22Rv1 (cell line): ENCODE measurements around the gene PLA2R1.

Experiments used
- H3K27ac ChIP-seq: fragments of 450-650 bp; 2 replicates; pipeline ENCODE4 v1.5.1; 2017
- ZFX ChIP-seq: fragments of 450-650 bp; IDR thresholded peaks from 2 replicates; pipeline ENCODE4 v1.6.1; 2017; ENCODE audit warnings: antibody characterized with exemption, borderline replicate concordance
- TF ChIP-seq, protein P1 (sequence below): fragments of 450-650 bp; IDR thresholded peaks from 2 replicates; pipeline ENCODE4 v1.5.1; 2017; ENCODE audit warnings: mild to moderate bottlenecking

PLA2R1 gene

GRCh38 chr2:160062292-160063005 is at the start of gene PLA2R1:
Gene PLA2R1, minus strand, starts transcription at chr2:160062615. Its CDS starts 212 bp downstream, at chr2:160062403.
- H3K27ac ChIP-seq: no peak within 1 kb of the TSS
- TF ChIP-seq, protein P1, sequence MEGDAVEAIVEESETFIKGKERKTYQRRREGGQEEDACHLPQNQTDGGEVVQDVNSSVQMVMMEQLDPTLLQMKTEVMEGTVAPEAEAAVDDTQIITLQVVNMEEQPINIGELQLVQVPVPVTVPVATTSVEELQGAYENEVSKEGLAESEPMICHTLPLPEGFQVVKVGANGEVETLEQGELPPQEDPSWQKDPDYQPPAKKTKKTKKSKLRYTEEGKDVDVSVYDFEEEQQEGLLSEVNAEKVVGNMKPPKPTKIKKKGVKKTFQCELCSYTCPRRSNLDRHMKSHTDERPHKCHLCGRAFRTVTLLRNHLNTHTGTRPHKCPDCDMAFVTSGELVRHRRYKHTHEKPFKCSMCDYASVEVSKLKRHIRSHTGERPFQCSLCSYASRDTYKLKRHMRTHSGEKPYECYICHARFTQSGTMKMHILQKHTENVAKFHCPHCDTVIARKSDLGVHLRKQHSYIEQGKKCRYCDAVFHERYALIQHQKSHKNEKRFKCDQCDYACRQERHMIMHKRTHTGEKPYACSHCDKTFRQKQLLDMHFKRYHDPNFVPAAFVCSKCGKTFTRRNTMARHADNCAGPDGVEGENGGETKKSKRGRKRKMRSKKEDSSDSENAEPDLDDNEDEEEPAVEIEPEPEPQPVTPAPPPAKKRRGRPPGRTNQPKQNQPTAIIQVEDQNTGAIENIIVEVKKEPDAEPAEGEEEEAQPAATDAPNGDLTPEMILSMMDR: no peak
- no peak for TF ChIP-seq ZFX

DNA sequence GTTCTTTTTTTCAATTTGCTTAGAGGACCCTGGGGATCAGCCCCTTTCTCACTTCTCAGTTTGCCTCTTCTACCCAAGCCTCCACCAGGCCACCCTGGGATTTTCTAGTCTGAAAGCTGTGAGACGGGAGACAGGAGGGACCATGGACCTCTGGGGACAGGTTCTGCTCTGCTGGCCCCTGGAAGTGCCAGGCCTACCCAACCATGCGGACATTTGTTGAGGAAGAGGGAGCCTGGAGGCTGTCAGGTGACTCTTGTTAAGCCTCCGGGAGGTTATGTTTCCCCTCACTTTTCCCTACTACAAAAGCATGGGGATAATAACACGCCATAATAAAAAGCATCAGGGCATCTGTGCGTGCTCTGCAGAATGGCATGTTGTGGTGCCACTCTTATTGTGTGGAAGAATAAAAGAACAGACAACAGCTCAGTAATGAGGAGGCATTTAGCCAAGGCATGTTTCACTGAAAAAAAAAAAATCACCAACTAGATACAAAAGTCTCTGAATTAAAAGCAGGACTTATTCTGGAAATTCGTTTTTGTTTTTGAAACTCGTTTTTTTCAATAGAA is 48.3 kb upstream of the PLA2R1 start:
- no peak for TF ChIP-seq ZFX
- H3K27ac ChIP-seq: no peak overlapping the region

DNA sequence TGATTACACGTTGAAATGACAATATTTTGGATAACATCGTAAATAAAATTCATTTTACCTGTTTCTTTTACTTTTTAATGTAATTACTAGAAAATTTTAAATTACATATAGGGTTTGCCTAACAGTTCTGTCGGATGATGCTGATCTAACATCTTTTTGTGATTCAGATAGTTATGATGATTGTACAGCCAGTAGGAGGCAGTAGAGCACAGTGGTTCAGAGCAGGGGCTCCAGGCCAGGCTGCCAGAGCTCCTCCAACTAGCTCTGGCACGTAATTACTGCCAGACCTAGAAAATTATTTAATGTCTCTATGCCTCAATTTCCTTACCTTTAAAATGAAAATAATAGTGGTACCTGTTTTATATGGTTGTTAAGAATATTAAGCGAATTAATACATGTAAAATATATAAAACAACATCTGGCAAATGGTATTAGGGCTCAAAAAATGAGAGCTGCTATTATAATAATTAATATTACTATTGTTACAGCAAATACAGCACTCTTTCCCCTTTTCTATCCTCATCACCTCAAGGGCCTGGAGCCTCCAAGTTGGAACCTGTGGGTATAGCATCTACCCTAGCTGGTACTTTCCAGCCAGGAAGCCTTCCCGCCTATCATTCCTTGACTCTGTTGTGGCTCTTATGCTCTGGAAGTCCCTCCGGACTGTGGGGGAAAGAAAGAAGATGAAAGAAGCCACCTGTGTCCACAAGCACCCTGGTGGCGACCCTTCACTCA is 47.7 kb upstream of the PLA2R1 start:
- H3K27ac ChIP-seq: no peak overlapping the region
- TF ChIP-seq, protein P1: peak; percentile 75
- no peak for TF ChIP-seq ZFX

DNA sequence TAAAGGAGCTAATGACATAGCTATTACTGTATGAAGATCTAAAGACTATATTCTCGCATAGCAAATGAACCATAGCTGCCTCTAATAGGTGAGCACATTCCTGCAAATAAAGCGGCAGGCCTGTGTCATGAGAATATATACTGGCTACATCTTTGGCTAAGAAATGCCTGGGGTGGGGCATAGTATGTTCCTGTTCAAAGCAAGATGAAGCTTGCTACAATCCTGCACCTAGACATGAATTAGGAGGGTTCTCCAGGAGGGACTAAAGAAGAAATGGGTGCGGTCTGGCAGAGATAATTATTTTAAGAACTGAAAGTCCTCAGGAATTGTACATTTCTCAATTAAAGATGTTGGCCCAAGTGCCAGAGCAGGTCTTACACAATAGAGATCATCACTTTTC is 46.8 kb upstream of the PLA2R1 start:
- H3K27ac ChIP-seq: no peak overlapping the region
- no peak for TF ChIP-seq ZFX
- TF ChIP-seq, protein P1: no peak

DNA sequence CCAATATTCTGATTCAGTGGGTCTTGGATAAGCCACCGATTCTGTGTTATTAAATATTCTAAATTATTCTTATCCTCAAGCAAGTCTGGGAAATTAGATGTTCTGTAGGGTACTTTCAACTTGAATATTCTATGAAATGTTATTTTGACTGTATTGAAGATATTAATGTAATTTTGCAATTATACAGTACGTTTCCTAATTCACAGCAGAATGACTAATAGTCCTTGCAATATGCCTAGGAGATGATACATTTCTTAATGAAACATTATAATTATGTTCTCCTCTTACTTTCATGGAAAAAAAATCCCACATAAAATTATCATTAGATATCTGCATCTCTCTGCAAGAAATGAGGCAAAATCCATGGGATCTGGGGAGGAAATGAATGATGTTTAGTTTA is 46.2 kb upstream of the PLA2R1 start:
- TF ChIP-seq, protein P1: no peak
- TF ChIP-seq ZFX: no peak

DNA sequence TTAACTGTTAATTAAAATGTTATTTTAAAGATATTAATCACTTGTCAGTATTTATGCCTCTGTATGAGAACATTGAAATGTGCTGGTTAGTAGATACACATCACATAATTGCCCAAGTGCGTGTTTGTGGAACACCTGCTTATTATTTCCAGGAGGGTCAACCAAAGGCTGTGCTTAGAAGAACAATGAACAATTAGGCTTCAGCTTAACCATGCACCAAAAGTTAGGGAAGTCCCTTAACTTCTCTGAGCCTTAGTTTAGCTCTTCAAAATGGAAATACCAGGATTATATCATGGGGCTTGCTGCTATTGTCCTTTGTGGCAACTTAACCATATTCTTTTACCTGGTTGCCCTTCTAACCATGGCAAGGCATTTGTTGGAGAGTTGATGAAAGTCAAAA is 43.0 kb upstream of the PLA2R1 start:
- TF ChIP-seq, protein P1: no peak
- no peak for TF ChIP-seq ZFX
- no peak overlapping the region for H3K27ac ChIP-seq

More for the DNA sequence above, 46.2 kb upstream of the PLA2R1 start:
- no peak overlapping the region for H3K27ac ChIP-seq

GRCh38 chr2:160104115-160104514 is 41.7 kb upstream of the PLA2R1 start:
- TF ChIP-seq, protein P1: no peak
- TF ChIP-seq ZFX: no peak
- H3K27ac ChIP-seq: no peak overlapping the region
